ENCODE results near the gene PARVA. TPM values are rescaled to one million over a fixed set of nuclear protein-coding genes. Genes with fewer than 3 reads are reported as not detected.

The PARVA gene
- total and polyA plus RNA-seq, 9 of the 15 experiments (the other 6 are each of a cell fraction or from before 2014, with no cell fraction given): 0.11 TPM; not detected in 8

GRCh38 chr11:12581923-12582322, 204.6 kb downstream of the PARVA start (continued):
- TF ChIP-seq NBN (IDR thresholded peaks at IDR 0.05; ENCODE audit: low read depth) (no peak), CREB3L1 (IDR thresholded peaks at IDR 0.05; ENCODE audit: borderline replicate concordance, low read depth) (no peak), ZNF609 (CRISPR knock-in tag; IDR thresholded peaks at IDR 0.05; ENCODE audit: borderline replicate concordance) (no peak), ELF4 (CRISPR knock-in tag; IDR thresholded peaks at IDR 0.05) (no peak), ZNF830 (CRISPR knock-in tag; IDR thresholded peaks at IDR 0.05) (no peak), HMBOX1 (IDR thresholded peaks at IDR 0.05) (peak; percentile 90), ZNF740 (CRISPR knock-in tag; IDR thresholded peaks at IDR 0.05) (no peak), ZNF740 (tag; IDR thresholded peaks at IDR 0.05) (no peak), CTBP1 (IDR thresholded peaks at IDR 0.05; ENCODE audit: borderline replicate concordance) (peak; percentile 75; the same call in 1 of the 2 replicates), RCOR1 (IDR thresholded peaks at IDR 0.05; ENCODE audit: borderline replicate concordance in 1 of 2, low read depth in 2 of 2, low read length in 2 of 2) (0 out of 4 replicates have a peak, but pooled peaks of 1 of the 2 experiments have one; percentile 53), CBX1 (IDR thresholded peaks at IDR 0.05; ENCODE audit: low read depth) (no peak), SNAPC5 (CRISPR knock-in tag; IDR thresholded peaks at IDR 0.05) (no peak), ZNF561 (CRISPR knock-in tag; conservative IDR thresholded peaks at IDR 0.05) (no peak), PKNOX1 (IDR thresholded peaks at IDR 0.05) (peak; percentile 54), JUND (IDR thresholded peaks at IDR 0.05; ENCODE audit: borderline replicate concordance, low read depth, low read length) (no peak), JUND (tag; IDR thresholded peaks at IDR 0.05; ENCODE audit: borderline replicate concordance, low read depth, low read length) (no peak), PHTF2 (CRISPR knock-in tag; IDR thresholded peaks at IDR 0.05) (no peak), EGR1 (conservative IDR thresholded peaks at IDR 0.05) (no peak), POLR3G (IDR thresholded peaks at IDR 0.05; ENCODE audit: extremely low read depth, insufficient read length, insufficient replicate concordance) (no peak), HNRNPH1 (optimal IDR thresholded peaks at IDR 0.05; ENCODE audit: low read depth, low read length) (no peak)

Data from K562 (cell line).